DLD1 (cell line): ENCODE results near the gene SATL1.
"Not testable (repeated sequence)": the region's sequence is repeated elsewhere in the genome, so short reads cannot be mapped to it uniquely, and the experiment has no call there.

Experiments
- in situ Hi-C: cut with HindIII; loops from 2 replicates; pipeline ENCODE4 v1.10.0; 2017; ENCODE audit warnings: low sequenced_read_pairs

SATL1 gene, protein sequence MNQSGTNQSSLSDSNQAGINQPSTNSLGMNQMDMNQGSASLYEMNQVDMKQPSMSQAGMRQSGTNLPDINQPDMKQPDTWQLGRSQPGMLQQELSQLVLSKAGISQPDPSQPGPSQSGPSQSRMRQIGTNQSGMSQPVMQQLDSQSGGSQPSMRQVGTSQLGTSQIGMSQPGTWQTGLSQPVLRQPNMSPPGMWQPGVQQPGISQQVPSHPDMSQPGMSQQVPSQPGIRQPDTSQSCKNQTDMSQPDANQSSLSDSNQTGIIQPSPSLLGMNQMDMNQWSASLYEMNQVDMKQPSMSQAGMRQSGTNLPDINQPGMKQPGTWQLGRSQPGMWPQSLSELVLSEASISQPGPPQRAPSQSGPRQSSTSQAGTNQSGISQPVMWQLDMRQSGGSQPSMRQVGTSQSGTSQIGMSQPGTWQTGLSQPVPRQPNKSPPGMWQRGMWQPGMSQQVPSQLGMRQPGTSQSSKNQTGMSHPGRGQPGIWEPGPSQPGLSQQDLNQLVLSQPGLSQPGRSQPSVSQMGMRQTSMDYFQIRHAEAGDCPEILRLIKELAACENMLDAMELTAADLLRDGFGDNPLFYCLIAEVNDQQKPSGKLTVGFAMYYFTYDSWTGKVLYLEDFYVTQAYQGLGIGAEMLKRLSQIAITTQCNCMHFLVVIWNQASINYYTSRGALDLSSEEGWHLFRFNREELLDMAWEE

DNA sequence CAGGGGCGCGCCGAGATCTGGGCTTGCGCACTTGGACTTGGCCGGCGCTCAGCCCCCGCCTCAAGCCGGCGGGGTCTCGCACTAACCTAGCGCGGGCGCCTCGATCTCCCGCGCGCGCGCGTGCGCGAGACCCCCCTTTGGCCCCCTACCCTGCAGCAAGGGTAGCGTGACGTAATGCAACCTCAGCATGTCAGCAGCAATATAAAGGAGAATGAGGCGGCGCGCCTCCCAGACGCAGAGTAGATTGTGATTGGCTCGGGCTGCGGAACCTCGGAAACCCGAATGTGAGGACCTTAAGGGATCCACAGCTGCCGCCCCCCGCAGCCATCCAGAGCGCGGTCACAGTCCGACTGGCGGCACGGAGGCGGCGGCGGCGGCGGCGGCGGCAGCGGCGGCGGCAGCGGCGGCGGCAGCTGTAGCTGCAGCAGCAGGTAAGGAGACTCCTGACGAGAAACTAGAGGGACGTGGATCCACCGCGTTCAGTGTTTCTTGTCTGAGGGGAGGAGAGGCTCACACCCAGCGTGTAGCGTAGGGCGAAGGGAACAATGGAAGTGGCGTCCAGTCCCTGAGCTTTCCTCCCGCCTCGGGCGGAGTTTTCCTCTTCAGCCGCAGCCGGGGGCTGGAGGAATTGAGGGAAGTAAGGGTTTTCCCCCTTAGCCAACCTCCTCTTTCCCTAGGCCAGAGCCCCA is at the start of gene SATL1, which contains the start of gene ZNF711:
TSS of gene SATL1 (minus strand) at position 19 of the 689 bp plus-strand sequence. CDS start 134,811 bp downstream, outside the sequence.
TSS of gene ZNF711 (plus strand) at position 231 of the 689 bp plus-strand sequence. CDS start 3,582 bp downstream, outside the sequence.
- in situ Hi-C loops: no loop called here

DNA sequence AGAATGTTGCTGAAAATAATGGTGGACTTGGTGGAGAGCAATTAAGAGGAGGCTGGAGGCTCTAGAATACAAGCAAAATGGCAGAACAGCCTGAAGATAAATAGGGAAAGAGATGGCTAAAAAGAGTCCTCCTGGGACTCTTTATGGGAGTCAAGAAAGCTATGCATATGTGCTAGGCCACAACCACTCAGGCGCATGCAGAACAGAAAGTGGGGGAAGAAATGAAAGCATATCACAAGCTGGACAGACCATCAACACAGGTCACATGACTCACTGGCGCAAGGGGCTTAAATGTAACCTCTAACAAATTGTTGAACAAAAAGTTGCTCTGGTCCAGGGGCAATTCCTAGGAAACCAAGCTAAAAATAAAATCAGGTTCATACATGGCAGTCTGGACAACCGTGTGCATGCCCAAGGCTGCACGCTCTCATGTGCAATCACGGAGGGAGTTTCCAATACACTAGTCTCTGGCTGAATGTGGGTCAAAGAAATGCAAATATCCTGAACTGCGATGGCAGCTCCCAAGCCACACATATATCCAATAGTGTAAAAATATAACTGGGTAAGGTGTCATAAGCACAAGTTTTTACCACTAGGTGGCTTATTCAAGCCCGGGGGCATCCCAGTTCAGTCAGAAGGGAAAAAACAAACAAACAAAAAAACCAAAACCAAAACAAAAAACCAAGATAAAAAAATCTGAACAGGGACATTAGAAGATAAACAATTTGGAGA is 45.6 kb upstream of the SATL1 start:
- in situ Hi-C loops: no loop called here

DNA sequence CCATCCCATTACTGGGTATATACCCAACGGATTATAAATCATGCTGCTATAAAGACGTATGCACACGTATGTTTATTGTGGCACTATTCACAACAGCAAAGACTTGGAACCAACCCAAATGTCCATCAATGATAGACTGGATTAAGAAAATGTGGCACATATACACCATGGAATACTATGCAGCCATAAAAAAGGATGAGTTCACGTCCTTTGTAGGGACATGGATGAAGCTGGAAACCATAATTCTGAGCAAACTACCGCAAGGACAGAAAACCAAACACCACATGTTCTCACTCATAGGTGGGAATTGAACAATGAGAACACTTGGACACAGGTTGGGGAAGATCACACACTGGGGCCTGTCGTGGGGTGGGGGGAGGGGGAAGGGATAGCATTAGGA is 41.7 kb upstream of the SATL1 start:
- in situ Hi-C loops: not testable (repeated sequence)

DNA sequence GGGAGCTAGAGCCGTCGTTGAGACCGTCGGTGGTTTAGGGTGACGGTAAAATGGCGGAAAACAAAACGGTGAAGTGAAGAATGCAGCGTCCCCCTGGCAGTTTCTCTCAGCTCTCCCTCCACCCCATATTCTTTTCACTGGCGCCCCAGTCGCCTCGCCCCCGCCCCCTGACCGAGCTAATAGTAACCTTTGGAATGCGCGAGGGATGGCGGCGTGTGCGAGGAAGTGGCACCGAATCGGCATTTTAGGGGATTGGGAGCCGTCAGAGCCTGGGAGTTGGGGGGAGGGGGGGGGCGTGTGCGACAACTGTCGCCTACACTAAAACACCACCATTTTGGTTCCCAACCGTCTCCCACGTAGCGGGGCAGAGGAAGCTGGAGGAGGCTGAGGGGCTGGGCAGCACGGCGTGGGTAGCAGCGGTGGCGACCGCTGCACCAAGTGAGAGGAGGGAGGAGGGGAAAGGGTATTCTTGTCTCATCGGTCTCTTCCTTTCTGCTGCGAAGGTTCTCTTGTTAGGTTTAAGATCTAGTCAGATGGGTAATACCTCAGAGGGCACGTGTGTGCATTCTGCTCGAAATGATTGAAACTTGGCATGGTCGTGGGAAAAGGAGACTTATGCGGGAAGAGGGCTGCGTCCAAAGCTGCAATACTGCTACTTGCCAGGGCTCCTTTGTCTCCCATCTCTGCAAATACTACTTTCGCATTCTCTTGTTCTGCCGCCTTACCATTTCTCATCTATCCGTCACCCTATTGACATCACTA is 1.1 kb upstream of the SATL1 start:
- in situ Hi-C loops: no loop called here

DNA sequence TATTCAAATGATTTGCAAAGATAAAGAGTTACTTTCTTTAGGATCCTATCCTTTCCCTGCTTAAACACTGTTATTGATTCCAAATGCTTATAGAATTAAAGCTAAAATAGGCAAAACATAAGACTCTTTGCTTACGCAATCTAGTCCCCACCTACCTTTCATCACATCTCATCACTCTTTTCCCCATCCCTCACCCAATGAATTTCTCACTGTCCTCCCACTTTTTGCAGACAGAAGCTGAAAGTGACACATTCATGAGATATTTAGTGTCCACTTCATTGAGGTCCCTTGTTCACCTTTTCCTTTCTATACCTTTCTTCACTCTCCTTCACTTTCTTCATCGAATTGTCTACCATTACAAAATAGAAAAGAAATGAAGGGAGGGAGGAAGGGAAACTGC is 424 bp downstream of the SATL1 start:
- in situ Hi-C loops: no loop called here

DNA sequence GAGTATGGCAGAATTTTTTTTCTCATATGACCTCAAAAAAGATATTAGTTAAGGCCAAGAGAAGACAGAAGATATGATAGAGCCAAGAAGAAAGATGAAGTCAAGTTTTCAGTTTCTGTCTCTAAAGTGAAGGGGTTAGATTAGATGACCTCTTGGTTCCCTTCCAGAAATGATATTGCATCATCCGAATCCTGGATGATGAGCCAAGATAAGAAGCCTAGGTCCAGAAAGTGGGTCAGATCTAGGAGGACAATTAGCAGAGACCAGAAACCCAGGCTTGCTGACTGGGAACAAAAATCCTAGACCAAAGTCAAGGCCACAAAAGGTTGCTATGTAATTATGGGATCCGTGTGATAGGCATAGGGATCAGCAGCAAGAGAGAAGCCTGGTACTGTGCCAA is 20.2 kb downstream of the SATL1 start:
- in situ Hi-C loops: no loop called here

DNA sequence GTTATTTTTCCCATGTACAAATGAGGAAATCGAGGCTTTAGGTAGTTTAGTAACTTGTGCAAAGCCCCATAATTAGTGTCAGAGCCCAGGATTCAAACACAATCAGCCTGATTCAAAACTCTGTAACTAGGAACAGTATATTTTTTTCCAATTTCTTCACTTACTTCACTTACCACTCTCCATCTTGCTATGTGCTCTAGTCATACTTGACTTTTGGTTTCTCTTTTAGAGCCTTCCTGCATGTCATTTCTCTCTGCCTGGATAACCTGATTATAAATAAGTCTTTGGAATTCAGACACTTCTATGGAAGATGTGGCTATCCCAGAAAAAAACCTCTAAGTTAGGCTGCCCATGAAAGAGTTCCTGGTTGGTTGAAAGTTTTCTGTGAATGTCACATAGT is 22.2 kb downstream of the SATL1 start:
- in situ Hi-C loops: no loop called here

DNA sequence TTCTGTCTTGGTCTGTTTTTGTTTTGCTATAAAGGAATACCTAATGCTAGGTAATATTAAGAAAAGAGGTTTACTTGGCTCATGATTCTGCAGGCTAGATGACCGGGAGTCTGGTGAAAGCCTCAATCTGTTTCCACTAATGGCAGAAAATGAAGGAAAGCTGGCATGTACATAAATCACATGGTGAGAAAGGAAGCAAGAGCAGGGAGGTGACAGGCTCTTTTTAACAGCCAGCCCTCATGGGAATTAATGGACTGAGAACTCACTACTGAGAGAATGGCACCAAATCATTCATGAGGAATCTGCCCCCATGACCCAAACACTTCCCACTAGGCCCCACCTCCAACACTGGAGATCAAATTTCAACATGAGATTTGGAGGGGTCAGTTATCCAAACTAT is 27.6 kb downstream of the SATL1 start:
- in situ Hi-C loops: no loop called here

DNA sequence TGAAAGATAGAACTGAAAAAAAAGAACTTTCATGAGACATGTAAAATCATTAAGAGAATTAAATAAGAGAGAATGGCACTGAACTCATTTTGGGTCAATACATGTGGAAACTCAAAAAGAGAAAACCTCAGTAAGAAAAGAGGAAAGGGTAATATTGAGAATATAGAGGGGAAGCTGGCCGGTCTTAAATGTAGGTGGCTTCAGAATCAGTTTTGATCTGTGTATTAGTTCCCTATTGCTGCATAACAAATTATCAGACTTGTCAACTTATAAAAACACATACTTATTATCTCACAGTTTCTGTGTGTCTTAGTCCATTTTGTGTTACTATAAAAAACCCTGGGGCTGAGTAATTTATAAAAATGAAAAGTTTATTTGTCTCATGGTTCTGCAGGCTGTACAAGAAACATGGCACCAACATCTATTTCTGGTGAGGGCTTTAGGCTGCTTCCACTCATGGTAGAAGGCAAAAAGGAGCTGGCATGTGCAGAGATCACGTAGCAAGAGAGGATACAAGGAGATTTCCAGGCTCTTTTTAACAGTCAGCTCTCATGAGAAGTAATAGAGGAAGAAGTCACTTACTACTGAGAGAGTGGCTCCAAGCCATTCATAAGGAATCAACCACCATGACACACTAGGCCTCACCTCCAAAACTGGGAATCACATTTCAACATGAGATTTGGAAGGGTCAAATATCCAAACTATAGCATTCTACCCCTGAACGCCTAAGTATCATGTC is 29.6 kb downstream of the SATL1 start:
- in situ Hi-C loops: no loop called here

DNA sequence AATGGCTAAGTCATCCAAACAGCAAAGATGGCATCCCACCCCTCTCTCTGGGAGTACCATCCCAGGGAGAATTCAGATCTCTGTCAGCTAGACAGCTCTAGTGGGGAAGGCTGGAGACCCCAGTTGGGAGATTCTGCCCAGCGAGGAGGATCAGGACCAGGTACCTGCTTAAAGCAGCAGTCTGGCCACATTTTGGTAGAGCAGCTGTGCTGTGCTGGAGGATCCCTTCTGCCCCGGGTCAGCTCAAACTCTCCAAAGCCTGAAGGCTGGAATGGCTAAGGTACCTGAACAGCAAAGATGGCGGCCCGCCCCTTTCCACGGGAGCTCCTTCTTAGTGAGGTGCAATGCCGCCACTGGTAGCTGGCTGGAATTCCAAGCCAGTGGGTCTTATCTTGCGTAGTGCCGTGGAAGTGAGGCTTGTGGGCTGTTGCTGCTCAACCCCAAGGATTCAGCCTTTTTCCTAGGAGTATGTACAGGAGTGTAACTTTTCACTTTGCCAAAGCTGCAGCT is 40.1 kb downstream of the SATL1 start:
- in situ Hi-C loops: no loop called here

DNA sequence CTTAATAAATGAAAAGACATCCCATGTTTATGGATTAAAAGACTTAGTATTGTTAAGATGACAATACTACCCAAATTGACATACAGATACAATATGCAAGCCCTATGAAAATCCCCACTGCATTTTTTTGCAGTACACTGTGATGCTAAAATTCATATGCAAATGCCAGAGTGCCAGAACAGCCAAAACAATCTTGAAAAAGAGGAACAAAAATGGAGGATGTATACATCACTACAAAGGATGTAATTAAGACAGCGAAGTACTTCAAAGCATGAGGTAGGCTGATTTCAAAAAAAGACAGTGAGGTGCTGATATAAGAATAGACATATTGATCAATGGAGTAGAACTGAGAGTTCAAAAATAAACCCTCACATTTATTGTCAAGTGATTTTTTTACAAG is 47.3 kb downstream of the SATL1 start:
- in situ Hi-C loops: no loop called here

DNA sequence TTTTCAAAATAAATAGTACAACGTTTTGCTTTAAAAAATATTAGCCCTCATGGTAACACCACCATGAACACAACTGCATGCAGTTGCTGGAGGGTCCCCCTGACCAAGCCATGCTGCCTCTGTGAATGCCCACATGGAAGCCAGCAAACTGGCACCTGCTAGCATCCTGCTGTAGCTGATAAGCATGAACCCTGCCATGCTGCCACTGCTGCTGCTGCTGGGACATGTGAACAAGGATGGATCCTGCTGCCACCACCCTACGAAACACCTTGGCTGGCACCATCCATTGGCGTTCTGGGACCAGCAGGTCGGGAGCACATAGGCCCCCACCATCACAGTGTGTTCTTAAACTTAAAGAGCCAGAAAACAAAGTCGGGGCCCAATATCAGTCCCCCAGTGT is 83.9 kb downstream of the SATL1 start:
- in situ Hi-C loops: no loop called here

DNA sequence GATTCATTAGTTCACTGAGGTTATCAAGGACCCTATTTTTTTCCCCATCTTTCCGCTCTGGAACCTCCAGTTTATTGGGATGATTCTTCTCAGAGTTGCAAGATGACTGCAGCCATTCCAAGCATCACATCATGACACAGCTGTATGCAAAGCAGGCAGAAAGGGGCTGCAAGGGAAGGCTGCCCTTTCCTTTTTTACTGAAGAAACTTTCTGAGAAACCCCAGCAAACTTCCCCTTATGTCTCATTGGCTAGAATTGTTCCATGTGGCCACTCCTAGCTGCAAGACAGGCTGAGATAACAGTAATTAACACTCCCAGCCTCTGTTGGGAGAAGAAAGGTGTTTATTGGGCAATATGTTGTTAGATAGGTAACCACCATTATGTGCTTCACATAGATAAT is 102.6 kb downstream of the SATL1 start:
- in situ Hi-C loops: no loop called here

DNA sequence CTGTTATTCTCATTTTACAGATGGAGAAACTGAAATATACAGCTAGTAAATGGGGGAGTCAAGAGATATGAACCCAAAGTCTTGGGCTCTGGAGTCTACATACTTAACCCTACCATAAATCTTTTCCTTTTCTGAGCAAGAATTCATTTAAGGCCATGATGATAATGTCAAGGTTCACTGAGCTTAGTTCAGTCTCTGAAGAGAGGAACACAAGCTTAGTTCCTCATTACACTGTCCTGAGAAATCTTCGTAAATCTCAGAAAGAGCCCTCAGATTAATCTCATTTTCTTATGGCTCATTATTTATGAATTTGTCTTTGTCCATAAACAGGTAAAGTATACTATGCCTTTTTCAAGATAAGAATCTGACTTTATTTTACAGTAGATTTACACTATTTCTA is 104.2 kb downstream of the SATL1 start:
- in situ Hi-C loops: no loop called here

DNA sequence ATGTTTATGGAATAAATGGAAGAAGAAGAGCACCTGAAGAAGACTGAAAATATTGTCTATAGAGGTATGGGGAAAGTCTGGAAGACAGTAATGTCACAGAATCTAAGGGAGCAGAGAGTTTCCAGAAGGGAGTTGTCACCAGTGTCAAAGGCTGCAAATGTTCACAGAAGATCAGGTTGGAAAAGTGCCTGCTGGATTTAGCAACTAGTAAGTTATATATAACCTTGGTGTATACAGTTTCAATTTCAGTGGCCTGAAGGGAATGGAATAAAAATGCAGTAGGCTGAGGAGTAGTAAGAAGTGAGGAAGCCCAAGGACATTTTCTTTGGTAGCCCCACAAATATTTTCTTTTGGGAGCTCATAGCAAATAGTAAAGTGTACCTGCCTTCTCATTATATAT is 107.2 kb downstream of the SATL1 start:
- in situ Hi-C loops: no loop called here

DNA sequence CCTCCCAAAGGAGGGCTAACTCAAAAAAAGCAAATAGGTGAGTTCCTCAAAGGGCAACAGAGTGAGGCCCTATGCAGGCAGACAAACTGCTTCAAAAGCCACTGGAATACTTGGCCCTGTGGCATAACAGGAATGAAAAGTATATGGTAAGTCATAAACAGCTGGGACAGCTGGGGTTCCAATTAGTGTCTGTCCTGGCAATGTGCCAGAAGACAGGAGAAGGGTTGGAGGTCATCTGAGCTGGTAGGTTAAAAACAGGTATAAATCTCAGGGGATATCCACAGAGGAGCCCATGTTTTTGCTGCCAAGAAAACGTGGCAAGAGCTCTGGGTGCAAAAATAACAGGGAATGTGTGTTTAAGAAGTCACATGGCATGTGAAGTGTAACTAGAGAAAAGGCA is 128.3 kb downstream of the SATL1 start:
- in situ Hi-C loops: no loop called here

DNA sequence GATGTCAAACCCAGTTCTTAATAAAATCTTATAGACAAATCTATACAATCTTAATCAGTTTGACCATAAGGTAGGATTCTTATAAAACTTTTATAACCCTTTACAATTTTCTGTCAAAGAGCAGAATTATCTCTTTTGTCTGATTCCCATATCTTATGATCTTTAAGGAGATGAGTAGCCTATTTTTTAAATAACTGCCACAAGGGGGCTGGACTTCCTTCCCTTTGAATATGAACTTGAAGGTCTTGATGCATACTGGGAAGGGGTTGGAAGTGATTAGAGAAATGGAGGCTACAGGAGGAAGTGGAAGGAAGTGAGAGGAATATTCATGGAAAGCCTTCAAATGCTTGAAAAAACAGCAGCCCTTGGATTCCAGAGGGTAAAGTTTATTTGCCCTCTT is 128.8 kb downstream of the SATL1 start:
- in situ Hi-C loops: no loop called here

DNA sequence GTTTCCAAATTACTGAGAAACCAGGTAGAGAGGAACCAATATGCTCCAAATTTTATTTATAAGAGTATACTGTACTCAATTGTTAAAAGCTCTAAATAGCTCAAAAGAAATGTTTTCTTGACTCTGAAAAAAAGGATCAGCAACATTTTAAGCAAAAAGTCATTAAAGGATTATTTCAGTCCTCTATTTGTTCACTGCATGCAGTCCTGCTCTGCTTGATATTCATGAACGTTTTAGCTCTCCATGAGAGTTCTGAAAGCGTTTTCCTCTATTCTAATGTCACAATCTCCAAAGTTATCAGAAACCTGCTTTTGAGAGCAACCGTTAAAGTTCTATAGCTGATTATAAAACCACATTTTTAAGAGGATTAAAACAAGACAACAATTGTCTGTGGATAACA is 129.4 kb downstream of the SATL1 start:
- in situ Hi-C loops: no loop called here

DNA sequence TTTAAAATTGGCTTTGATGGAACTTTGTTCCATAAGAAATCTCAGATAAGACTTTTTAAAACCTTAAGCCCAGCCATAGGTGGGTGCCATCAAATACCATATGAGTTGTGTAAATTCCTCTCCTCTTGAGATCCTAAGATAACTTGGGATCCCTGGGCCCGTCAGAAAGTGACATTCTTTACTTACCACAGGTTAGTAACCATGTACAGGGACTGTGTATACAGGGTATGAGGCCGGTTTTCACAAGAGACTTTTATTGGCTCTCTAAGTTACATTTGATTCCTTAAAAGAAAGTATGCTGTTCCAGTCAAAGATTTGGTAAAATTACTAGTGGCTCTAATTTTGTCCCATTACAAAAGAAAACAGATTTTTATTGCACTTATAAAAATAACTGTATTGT is 129.8 kb downstream of the SATL1 start:
- in situ Hi-C loops: no loop called here
